HepG2 (cell line): ENCODE measurements around the gene TMEM114. TPM values are rescaled to one million over a fixed set of nuclear protein-coding genes. Genes with fewer than 3 reads are reported as not detected.
A peak's percentile ranks its signal among the peaks of the same experiment; 100 is the strongest.

Source experiments
- ATAC-seq: fragments of 200-7000 bp; cut with Tn5 transposase; 3 replicates; pipeline ENCODE4 v1.9.1; 2020; ENCODE audit warnings: mild to moderate bottlenecking, moderate library complexity
- BruUV-seq: library from RNA; stranded (reverse); fragments of 400-500 nt; replicated peaks from 2 replicates; lab custom pipeline; 2021; lab: Mats Ljungman, UMichigan
- CTCF ChIA-PET: fragments of 300-600 bp; formaldehyde crosslinking; extraction: SDS; loops from one replicate; lab custom pipeline; 2021; ENCODE audit warnings: low total read pairs, inconsistent platforms, low intra/inter-chr PET ratio; lab: Yijun Ruan, JAX
- POLR2A ChIA-PET: fragments of 350-600 bp; sonication (Branson Sonifier 250); formaldehyde crosslinking; loops from one replicate; lab custom pipeline; 2020; ENCODE audit warnings: antibody characterized with exemption, inconsistent platforms; lab: Yijun Ruan, JAX
- DNase-seq: peaks from one replicate; pipeline ENCODE4 v3.0.0-alpha.2; 2015; ENCODE audit warnings: low spot score
- FAIRE-seq: peaks from 3 replicates; lab custom pipeline; 2011; peaks lifted over from hg19 to GRCh38; lab: Jason Lieb, UNC
- H2AFZ ChIP-seq: one replicate; pipeline ENCODE4 v1.6.1; 2011; ENCODE audit warnings: low read length, inconsistent platforms
- H3K27ac ChIP-seq: fragments of 300-600 bp; 3 replicates; pipeline ENCODE4 v1.8.0; 2011; ENCODE audit warnings: mixed run types, mild to moderate bottlenecking, mixed read lengths, low read length, inconsistent platforms; ENCODE audit not compliant: insufficient read depth; ENCODE audit errors: extremely low read length
- H3K27me3 ChIP-seq, 2 experiments: fragments of 200-600 bp in 1 of 2; 2 replicates in 1 of 2; 3 replicates in 1 of 2; pipeline versions ENCODE4 v1.6.0 to v1.8.0; 2011; ENCODE audit warnings: low read length in 2 of 2, mild to moderate bottlenecking in 2 of 2, moderate library complexity in 2 of 2, inconsistent platforms in 1 of 2; ENCODE audit not compliant: insufficient read depth in 2 of 2, control insufficient read depth in 1 of 2
- H3K36me3 ChIP-seq, 2 experiments: fragments of 200-600 bp in 1 of 2; replicated peaks in 1 of 2; 2 replicates in 1 of 2; 3 replicates in 1 of 2; pipeline versions ENCODE4 v1.5.1 to v1.8.0; 2011; ENCODE audit warnings: low read length in 2 of 2, inconsistent platforms in 1 of 2; ENCODE audit not compliant: insufficient read depth in 2 of 2, control insufficient read depth in 1 of 2
- H3K4me1 ChIP-seq: 2 replicates; pipeline ENCODE4 v1.5.1; 2012; ENCODE audit warnings: low read length, inconsistent platforms; ENCODE audit not compliant: insufficient read depth
- H3K4me2 ChIP-seq: 2 replicates; pipeline ENCODE4 v1.6.0; 2011; ENCODE audit warnings: low read depth, low read length, inconsistent platforms
- H3K4me3 ChIP-seq, 3 experiments: fragments of 200-600 bp in 1 of 3; sonication (generic), shearing (Covaris generic) in 1 of 3; replicated peaks in 1 of 3; 2 replicates each; pipeline ENCODE4 v1.5.1; 2011 to 2016; ENCODE audit warnings: low read length in 3 of 3, inconsistent platforms in 2 of 3, low read depth in 2 of 3, mild to moderate bottlenecking in 2 of 3, control low read depth in 1 of 3, mixed read lengths in 1 of 3; ENCODE audit not compliant: insufficient read depth in 1 of 3
- H3K79me2 ChIP-seq: one replicate; pipeline ENCODE4 v1.6.1; 2011; ENCODE audit warnings: low read length, inconsistent platforms; ENCODE audit not compliant: insufficient read depth
- H3K9ac ChIP-seq: 2 replicates; pipeline ENCODE4 v1.6.0; 2011; ENCODE audit warnings: mild to moderate bottlenecking, low read depth, low read length, inconsistent platforms; ENCODE audit not compliant: insufficient read depth
- H3K9me3 ChIP-seq: 2 replicates; pipeline ENCODE4 v1.5.1; 2012; ENCODE audit warnings: mild to moderate bottlenecking, low read length
- H4K20me1 ChIP-seq: 2 replicates; pipeline ENCODE4 v1.6.0; 2011; ENCODE audit warnings: inconsistent platforms, mild to moderate bottlenecking, low read length, moderate library complexity; ENCODE audit not compliant: insufficient read depth
- ASH2L ChIP-seq: fragments of 300-600, 200-600 bp; sonication (generic); IDR thresholded peaks from 2 replicates; pipeline ENCODE4 v1.7.0; 2017; ENCODE audit warnings: low read depth, mild to moderate bottlenecking, moderate library complexity, mixed read lengths, low read length; ENCODE audit not compliant: insufficient read length
- BRD4 ChIP-seq: sonication (generic); formaldehyde crosslinking; IDR thresholded peaks from 2 replicates; pipeline ENCODE4 v1.4.0; 2020; ENCODE audit warnings: missing genetic modification reagents
- CENPT ChIP-seq: sonication (generic); formaldehyde crosslinking; IDR thresholded peaks from 2 replicates; pipeline ENCODE4 v1.8.0; 2022; ENCODE audit warnings: low read depth, mild to moderate bottlenecking, moderate library complexity, missing genetic modification reagents
- HNRNPLL ChIP-seq: fragments of 200-400 bp; formaldehyde crosslinking; IDR thresholded peaks from 2 replicates; pipeline ENCODE4 v1.6.1; 2017; ENCODE audit warnings: mild to moderate bottlenecking, low read depth, low read length; ENCODE audit not compliant: poor library complexity, severe bottlenecking
- RFX1 ChIP-seq: fragments of 450-650 bp; IDR thresholded peaks from 2 replicates; pipeline ENCODE4 v1.6.1; 2017
- SP2 ChIP-seq: sonication (generic); formaldehyde crosslinking; IDR thresholded peaks from 2 replicates; pipeline ENCODE4 v1.5.1; 2020; ENCODE audit warnings: mild to moderate bottlenecking, missing genetic modification reagents
- STAG1 ChIP-seq: sonication (generic); formaldehyde crosslinking; IDR thresholded peaks from 2 replicates; pipeline ENCODE4 v1.4.0; 2020; ENCODE audit warnings: missing genetic modification reagents
- ZFP90 ChIP-seq: sonication (generic); formaldehyde crosslinking; IDR thresholded peaks from 2 replicates; pipeline ENCODE4 v1.8.0; 2022; ENCODE audit warnings: missing genetic modification reagents, mild to moderate bottlenecking, inconsistent platforms, borderline replicate concordance
- ZNF138 ChIP-seq: sonication (generic); formaldehyde crosslinking; IDR thresholded peaks from 2 replicates; pipeline ENCODE4 v1.5.0; 2020; ENCODE audit warnings: mild to moderate bottlenecking, low read depth, missing genetic modification reagents
- ZNF3 ChIP-seq: IDR thresholded peaks from 2 replicates; pipeline ENCODE4 v1.7.0; 2017; ENCODE audit warnings: inconsistent platforms
- ZNF432 ChIP-seq: sonication (generic); formaldehyde crosslinking; IDR thresholded peaks from 2 replicates; pipeline ENCODE4 v1.5.0; 2020; ENCODE audit warnings: missing genetic modification reagents, mild to moderate bottlenecking, borderline replicate concordance
- ZNF552 ChIP-seq: sonication (generic); formaldehyde crosslinking; IDR thresholded peaks from 2 replicates; pipeline ENCODE4 v1.9.0; 2022; ENCODE audit warnings: missing genetic modification reagents, mild to moderate bottlenecking, borderline replicate concordance
- ZNF569 ChIP-seq: sonication (generic); formaldehyde crosslinking; IDR thresholded peaks from 2 replicates; pipeline ENCODE4 v1.5.0; 2020; ENCODE audit warnings: mild to moderate bottlenecking, missing genetic modification reagents, moderate library complexity, borderline replicate concordance
- ZNF720 ChIP-seq: sonication (generic); formaldehyde crosslinking; IDR thresholded peaks from 2 replicates; pipeline ENCODE4 v1.4.0; 2020; ENCODE audit warnings: missing genetic modification reagents
- ZNF816 ChIP-seq: sonication (generic); formaldehyde crosslinking; IDR thresholded peaks from 2 replicates; pipeline ENCODE4 v1.8.0; 2022; ENCODE audit warnings: missing genetic modification reagents, mild to moderate bottlenecking, borderline replicate concordance
- WGBS: methylation state at CpG from one replicate; pipeline ENCODE4 v1.1.6; 2017; ENCODE audit warnings: low lambda C conversion rate; 5-methylcytosine and 5-hydroxymethylcytosine counted together
- in situ Hi-C: cut with HindIII; loops from 2 replicates; pipeline ENCODE4 v1.10.0; 2017; ENCODE audit warnings: low pct_unique_long_range_greater_than_20kb; ENCODE audit not compliant: extremely low pct_ligation_motif_present
- intact Hi-C: fragments of 100-400 bp; cut with micrococcal nuclease; formaldehyde crosslinking; loops from one replicate; pipeline ENCODE4 v1.10.0; 2022; ENCODE audit not compliant: unreplicated experiment
- polyA plus RNA-seq, 8 experiments: library from polyadenylated mRNA; depleted of rRNA in 3 of 8; stranded (reverse) in 7 of 8; unstranded in 1 of 8; fragments of >200 nt; fragmentation: Illumina TruSeq in 4 of 8; extraction: Trizol in 4 of 8; gene quantifications; 2 replicates each; pipeline versions ENCODE4 v1.2.1 to v1.2.3, GENCODE V29; 2011 to 2016; ENCODE audit warnings: low read depth in 4 of 8, missing spikeins in 1 of 8, mixed read lengths in 1 of 8; ENCODE audit not compliant: insufficient read depth in 1 of 8
- total RNA-seq, 5 experiments: library from RNA; depleted of rRNA; stranded (reverse); fragments of >200 nt; fragmentation: Illumina TruSeq; extraction: Trizol; gene quantifications; 2 replicates each; pipeline ENCODE4 v1.2.3, GENCODE V29; 2016; ENCODE audit warnings: low read depth in 1 of 5

Gene TMEM114
- total and polyA plus RNA-seq, 2 of the 13 experiments (the other 11 are each of a cell fraction or from before 2014, with no cell fraction given): not detected

DNA sequence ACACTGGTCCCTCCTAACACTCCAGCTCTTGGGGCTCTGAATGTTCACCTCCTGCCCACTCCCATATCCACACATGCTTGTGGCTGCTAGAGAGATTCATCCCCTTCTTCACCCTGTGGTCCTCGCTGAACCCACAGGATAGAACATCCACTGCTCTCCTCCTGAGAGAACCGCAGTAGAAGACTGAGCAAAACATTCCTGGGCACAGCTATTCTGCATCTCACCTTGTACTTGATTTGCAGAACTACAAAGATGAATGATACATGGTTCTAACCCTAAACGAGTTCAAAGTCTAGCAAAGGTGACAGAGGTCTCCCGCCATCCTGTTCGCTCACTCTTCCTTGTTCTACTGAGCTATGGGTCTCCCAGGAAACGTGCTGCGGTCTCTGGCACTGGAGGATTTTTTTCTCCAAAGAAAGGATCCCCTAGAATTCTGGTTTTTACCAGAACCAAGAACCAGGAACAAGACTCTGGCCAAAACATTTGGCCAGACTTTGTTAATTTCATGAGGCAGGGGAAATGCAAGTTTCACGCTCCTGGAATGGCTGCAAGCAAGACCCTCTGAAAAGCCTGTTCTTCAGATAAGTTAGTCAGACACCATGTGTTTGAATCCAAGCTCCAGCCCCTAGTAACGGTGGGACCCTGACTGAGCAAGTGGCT, 39.5 kb downstream of the TMEM114 start (continued):
- 0 out of 2 replicates have a peak, but pooled peaks have one; percentile 64 for TF ChIP-seq BRD4 (CRISPR knock-in tag)
- 0 out of 2 replicates have a peak, but pooled peaks have one; percentile 34 for TF ChIP-seq CENPT (CRISPR knock-in tag)
- no peak for TF ChIP-seq HNRNPLL

DNA sequence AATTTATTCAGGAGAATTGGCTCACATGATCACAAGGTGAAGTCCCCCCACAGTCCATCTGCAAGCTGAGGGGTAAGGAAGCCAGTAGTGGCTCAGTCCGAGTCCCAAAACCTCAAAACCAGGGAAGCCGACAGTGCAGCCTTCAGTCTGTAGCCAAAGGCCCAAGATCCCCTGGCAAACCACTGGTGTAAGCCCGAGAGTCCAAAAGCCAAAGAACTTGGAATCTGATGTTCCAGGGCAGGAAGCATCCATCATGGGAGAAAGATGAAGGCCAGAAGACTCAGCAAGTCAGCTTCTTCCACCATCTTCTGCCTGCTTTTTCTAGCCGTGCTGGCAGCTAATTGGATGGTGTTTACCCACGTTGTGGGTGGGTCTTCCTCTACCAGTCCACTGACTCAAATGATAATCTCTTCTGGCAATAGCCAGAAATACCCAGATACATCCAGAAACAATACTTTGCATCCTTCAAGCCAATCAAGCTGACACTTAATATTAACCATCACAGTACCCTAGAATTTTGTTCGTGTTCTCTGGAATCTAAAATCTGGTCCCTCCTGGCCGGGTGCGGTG, 40.4 kb downstream of the TMEM114 start:
- peak overlapping the region; percentile 90 for H3K27ac ChIP-seq
- ChIA-PET CTCF (no interaction called here), POLR2A (no interaction called here)
- intact Hi-C loops: no loop called here
- no peak overlapping the region for H3K4me2 ChIP-seq
- FAIRE-seq (no peak), DNase-seq (no peak), ATAC-seq (no peak)
- H3K9ac ChIP-seq: no peak overlapping the region
- in situ Hi-C loops: no loop called here
- no peak overlapping the region for H2AFZ ChIP-seq
- H3K9me3 ChIP-seq: no peaks in the 10 kb centered on the region
- H3K79me2 ChIP-seq: no peaks in the 10 kb centered on the region
- no peak overlapping the region for H3K4me3 ChIP-seq
- peaks cover 2 to 12% of the 10 kb centered on the region in 2 experiments; a peak in 3 of 5 replicates for H3K27me3 ChIP-seq
- H4K20me1 ChIP-seq: no peaks in the 10 kb centered on the region
- peaks cover 89% of the 10 kb centered on the region for H3K4me1 ChIP-seq
- BruUV-seq: no TSS peak
- WGBS: 66% methylated on average over 8 of the region's 8 CpGs
- no peaks in the 10 kb centered on the region for H3K36me3 ChIP-seq
- TF ChIP-seq STAG1 (no peak), RFX1 (no peak), ZNF720 (CRISPR knock-in tag) (no peak), ZNF569 (CRISPR knock-in tag) (no peak), ZFP90 (no peak), ZNF552 (CRISPR knock-in tag) (no peak), ZNF432 (CRISPR knock-in tag) (no peak), ZNF138 (CRISPR knock-in tag) (no peak), ASH2L (no peak), SP2 (CRISPR knock-in tag) (0 out of 2 replicates have a peak, but pooled peaks have one; percentile 15), ZNF3 (CRISPR knock-in tag) (no peak), ZNF816 (CRISPR knock-in tag) (no peak)
